GM13977 (cell line): ENCODE results near the gene LIPC.

ENCODE experiments used
- DNase-seq: peaks from one replicate; pipeline ENCODE4 v3.0.0; 2012; ENCODE audit warnings: low spot score
- in situ Hi-C: fragments of 300-500 bp; cut with MboI; formaldehyde crosslinking; loops from one replicate; pipeline ENCODE4 v1.12.0; 2022; ENCODE audit warnings: low sequenced_read_pairs, low pct_unique_long_range_greater_than_20kb, mixed read lengths, inconsistent platforms; ENCODE audit not compliant: unreplicated experiment
- TF ChIP-seq, protein P1 (sequence below): IDR thresholded peaks from 2 replicates; pipeline ENCODE4 v1.5.1; 2012; ENCODE audit warnings: mild to moderate bottlenecking, control low read depth; ENCODE audit not compliant: insufficient read depth; ENCODE audit errors: extremely low read depth, missing control alignments

The LIPC gene

DNA sequence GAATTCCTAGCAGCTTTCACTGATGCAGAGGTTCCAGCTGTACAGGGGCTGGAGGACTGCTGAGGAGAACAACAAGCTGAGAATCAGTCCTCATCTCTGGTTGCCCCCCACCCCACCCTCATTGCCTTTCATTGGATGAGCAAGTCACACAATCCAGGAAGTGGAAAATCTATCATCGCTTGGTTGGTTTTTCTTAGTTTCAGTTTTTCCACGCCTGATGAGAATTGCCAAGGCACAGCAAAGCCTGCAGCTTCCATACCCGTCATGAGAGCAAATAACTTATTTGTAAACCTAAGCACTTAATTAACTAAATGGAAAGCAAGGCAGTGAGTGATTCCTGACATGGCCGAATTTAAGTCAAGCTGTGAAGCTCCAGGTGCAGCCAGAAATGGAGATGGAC lies 21.4 kb upstream of the LIPC start:
- DNase-seq: no peak
- in situ Hi-C loops: no loop called here
- TF ChIP-seq, protein P1, sequence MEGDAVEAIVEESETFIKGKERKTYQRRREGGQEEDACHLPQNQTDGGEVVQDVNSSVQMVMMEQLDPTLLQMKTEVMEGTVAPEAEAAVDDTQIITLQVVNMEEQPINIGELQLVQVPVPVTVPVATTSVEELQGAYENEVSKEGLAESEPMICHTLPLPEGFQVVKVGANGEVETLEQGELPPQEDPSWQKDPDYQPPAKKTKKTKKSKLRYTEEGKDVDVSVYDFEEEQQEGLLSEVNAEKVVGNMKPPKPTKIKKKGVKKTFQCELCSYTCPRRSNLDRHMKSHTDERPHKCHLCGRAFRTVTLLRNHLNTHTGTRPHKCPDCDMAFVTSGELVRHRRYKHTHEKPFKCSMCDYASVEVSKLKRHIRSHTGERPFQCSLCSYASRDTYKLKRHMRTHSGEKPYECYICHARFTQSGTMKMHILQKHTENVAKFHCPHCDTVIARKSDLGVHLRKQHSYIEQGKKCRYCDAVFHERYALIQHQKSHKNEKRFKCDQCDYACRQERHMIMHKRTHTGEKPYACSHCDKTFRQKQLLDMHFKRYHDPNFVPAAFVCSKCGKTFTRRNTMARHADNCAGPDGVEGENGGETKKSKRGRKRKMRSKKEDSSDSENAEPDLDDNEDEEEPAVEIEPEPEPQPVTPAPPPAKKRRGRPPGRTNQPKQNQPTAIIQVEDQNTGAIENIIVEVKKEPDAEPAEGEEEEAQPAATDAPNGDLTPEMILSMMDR: no peak

DNA sequence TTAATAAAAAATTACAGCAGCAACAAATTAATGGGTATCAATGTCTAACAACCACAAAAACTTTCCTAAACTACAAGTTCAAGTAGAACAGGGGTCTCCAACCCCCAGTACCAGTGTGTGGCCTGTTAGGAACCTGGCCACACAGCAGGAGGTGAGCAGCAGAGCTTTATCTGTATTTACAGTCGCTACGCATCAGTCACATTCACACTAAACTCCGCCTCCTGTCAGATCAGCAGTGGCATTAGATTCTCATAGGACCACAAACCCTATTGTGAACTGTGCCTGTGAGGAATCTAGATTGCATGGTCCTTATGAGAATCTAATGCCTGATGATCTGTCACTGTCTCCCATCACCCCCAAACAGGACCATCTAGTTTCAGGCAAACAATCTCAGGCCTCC lies 18.5 kb upstream of the LIPC start:
- no peak for DNase-seq
- TF ChIP-seq, protein P1: no peak
- in situ Hi-C loops: no loop called here

DNA sequence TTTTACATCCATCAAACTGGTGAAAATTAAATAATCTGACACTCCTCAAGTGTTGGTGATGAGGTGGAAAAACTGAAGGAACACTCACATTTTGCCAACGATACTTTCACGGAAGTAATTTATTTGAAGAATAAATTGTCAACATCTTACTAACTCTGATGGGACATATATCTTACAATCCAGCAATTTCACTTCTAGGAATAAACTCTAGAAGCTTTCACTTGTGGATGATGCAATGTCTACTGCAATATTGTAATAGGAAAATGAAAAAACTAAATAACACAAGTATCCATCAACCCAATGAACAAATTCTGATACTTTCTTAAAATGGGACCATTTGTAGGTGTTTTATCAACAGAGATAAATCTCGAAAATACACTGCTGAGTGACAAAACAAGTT lies 16.2 kb upstream of the LIPC start:
- TF ChIP-seq, protein P1: no peak
- DNase-seq: no peak
- in situ Hi-C loops: no loop called here

DNA sequence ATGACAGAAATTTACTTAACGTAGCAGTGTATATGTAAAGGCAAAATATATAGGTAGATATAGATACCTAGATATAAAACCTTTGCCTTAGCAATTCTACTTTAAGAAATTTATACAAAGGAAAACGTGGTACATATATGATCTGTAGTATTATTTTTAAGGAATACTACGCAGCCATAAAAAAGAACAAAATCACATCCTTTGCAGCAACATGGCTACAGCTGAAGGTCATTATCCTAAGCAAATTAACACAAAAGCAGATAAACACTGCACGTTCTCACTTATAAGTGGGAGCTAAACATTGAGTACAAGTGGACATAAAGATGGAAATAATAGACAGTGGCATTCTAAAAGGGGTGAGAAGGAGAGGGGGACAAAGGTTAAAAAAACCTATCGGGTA lies 14.8 kb upstream of the LIPC start:
- in situ Hi-C loops: no loop called here
- DNase-seq: no peak
- TF ChIP-seq, protein P1: no peak

DNA sequence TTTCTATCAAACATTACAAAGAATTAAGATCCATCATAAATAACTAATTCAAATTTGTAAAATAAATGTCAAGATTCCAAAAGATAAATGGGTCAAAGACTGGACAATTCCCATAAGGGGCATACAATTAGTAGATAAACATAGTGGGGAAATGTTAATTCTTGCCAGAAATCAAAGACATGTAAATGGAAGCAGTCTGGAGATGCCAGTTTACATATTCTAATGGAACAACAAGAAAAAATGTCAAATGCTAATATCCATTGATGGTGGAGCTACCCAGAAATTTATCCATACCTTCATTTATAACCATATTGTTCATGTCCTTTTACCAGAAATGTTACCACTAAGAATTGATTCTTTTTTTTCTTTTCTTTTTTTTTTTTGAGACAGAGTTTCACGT lies 13.7 kb upstream of the LIPC start:
- TF ChIP-seq, protein P1: no peak
- in situ Hi-C loops: no loop called here
- DNase-seq: no peak

DNA sequence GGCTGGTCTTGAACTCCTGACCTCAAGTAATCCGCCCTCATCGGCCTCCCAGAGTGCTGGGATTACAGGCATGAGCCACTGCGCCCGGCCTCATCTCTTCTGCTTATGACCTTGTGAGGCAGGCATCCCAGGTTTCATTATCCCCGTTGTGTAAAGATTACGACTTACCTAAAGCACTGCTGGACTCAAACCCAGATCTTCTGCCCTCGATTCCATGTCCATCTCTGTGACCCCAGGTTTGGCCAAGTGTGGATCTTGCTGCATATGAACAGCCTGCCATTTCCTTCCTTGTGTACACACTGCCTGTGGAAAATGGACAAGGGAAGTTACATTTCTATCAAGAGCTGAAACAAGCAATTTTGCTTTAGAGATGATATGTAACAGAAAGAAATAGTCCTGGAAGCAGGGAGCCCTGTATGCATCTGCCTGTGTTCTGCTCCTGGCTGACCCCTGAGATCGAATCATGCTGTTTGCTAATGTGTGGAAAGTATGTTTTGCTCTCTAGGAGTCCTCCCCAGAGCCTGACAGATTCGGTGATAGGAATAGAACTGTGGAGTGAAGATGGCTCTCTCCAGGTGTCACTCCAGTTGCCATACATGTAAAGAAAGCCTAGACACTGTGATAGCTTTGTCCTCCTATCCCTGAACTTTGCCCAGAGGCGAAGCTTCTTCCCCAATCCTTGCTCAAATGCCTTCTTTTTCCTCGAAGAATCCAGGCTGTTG lies 11.8 kb upstream of the LIPC start:
- TF ChIP-seq, protein P1: no peak
- no peak for DNase-seq
- in situ Hi-C loops: no loop called here

DNA sequence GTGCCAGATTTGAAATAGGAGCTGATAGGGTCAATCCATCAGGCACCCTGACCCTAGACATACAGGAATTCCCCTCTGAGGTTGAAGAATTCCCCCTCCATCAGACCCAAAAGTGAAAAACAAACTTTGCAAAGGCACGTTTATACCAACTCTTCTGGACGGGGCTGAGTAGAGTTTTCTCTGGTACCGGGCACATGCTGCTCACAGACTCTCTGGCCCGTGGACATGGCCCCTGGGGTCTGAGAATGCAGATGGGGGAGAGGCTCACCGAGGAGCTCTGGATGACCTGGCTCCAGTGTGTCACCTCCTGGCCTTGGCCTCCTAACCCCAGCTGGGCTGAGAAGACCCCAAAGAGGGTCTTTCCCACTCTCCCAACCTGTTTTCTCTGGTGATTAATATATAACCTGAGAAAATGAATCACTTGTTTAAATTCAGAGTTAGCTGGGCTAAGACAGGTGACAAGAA lies 11.2 kb upstream of the LIPC start:
- in situ Hi-C loops: no loop called here
- TF ChIP-seq, protein P1: no peak
- DNase-seq: no peak
